ENCODE measurements around the gene KCND2.

Gene KCND2

GRCh38 chr7:120311028-120311788 is 38.2 kb downstream of the KCND2 start:
- no peak for DNase-seq

GRCh38 chr7:120320218-120320961 is 47.4 kb downstream of the KCND2 start:
- no peak for DNase-seq

- DNase-seq: no peak
These were observed 54.1 kb downstream of the KCND2 start for GRCh38 chr7:120327054-120327453.

DNA sequence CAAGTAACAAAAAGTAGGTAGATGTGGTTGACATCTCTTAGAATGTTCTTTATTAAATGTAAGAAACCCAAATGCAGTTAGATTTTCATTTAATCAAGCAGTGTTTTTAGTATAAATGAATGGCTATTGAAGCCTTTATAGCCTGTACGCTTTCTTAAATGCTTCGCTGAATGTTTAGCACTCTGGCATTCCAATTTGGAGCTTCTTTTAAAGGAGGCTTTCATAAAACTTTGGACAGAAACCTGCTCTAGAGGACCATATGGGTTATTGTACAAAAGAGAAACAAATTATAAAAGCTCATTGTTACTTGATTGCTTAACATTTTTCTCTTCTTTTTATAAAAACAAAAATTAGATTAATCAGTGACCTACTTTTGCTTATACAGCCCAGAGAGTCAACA is 59.5 kb downstream of the KCND2 start:
- no peak for DNase-seq

- DNase-seq: no peak
These were observed 61.5 kb downstream of the KCND2 start for GRCh38 chr7:120334475-120334874.

GRCh38 chr7:120337308-120337907 is 64.4 kb downstream of the KCND2 start:
- no peak for DNase-seq

- DNase-seq: no peak
These were observed 71.3 kb downstream of the KCND2 start for GRCh38 chr7:120344276-120344675.

DNA sequence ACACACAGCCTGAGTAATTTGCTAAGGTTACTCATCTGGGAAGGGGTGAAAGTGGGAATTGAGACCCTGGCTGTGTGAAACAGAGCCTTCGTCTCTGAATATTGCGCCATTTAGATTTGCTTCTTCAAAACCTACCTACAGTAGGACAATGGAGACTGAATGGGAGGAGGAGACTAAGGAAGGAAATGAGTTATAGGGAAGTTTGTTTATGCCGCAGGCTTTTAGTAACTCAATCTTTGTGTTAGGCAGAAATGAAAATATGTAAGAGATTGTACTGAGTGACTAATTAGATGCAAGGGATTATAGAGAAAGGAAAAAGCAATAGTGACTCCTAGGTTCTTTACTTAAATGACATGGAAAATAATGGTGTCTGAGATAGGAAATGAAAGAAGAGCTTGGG is 80.2 kb downstream of the KCND2 start:
- DNase-seq: no peak

GRCh38 chr7:120360918-120361317 is 87.9 kb downstream of the KCND2 start:
- no peak for DNase-seq

DNA sequence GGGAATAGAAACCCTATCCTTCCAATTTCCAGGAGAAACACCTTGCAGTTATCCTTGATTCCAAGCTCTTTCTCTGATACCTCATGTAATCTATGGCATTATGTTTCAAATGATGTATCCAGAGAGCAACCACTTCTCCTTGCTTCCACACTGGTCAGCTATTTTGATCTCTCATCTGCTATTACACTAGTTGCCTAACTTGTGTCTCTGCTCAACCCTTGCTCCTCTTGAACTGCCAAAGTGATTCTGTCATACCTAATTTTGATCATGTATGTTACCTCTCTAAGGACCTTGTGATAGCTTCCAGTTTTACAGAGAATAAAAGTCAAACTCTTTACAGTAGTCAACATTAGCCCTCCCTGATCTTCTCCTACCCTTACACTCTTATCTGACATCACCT is 90.4 kb downstream of the KCND2 start:
- no peak for DNase-seq

DNA sequence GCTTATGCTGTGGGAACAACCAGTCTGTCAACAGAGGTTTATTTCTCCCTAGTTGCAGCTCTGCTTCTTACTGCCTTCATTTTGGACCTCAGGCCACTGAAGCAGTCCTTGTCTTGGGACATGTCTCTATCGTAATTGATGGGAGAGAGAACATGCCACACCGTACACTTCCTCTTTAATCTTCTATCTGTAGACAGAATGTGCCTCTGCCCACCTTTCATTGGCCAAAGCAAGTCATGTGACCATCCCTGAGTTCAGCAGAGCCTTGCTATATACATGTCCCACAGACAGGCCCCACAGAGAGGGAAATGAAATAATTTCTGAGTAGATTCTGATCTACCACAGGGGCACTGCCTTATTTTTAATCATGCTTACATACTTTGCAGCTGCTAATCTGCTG is 98.0 kb downstream of the KCND2 start:
- DNase-seq: no peak

DNA sequence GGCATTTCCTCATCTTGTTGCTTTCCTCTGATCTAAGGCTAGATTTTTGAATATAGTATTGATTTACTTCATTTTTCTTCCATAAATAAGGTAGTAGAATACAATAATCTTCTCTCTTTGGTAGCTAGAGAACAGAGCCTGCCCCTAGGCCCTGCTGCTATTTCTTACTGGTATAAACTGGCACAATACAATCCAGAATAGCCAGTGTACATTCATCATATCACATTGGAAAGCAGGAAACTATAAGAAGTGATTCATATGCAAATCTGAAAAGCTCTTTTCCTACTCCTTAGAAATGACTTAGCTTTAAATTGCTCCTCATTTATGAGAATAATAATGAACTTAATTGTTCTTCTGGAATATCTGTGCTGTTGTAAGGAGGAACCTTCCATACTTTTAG is 100.2 kb downstream of the KCND2 start:
- no peak for DNase-seq

- DNase-seq: no peak
These were observed 121.6 kb downstream of the KCND2 start for GRCh38 chr7:120394595-120394994.

DNA sequence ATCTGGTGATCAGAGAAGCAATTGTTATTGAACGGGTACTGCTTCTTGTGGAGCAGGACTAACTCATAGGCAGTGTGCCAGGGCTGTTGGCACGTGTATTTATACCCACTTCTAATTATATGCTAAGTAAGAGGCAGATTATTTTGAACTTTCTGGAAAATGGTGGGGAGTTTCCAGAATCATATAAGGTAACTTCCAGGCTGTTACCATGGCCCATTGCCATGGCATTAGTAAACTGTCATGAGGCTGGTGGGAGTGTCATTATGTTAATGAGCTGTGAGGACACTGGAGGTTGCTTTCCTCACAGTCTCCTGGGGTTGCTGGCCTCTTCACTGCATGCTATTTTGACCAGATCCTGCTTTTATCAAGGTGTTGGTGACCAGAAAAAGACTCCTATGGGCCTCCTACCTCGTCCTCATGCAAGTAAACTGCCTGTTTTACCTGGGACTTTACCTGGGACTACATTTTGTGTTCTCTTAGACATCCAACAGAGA is 122.6 kb downstream of the KCND2 start:
- DNase-seq: no peak

- DNase-seq: no peak
These were observed 125.5 kb downstream of the KCND2 start for GRCh38 chr7:120398284-120399000.

- DNase-seq: no peak
These were observed 128.0 kb downstream of the KCND2 start for GRCh38 chr7:120400806-120401455.

- no peak for DNase-seq
These were observed 129.2 kb downstream of the KCND2 start for GRCh38 chr7:120402079-120402767.

DNA sequence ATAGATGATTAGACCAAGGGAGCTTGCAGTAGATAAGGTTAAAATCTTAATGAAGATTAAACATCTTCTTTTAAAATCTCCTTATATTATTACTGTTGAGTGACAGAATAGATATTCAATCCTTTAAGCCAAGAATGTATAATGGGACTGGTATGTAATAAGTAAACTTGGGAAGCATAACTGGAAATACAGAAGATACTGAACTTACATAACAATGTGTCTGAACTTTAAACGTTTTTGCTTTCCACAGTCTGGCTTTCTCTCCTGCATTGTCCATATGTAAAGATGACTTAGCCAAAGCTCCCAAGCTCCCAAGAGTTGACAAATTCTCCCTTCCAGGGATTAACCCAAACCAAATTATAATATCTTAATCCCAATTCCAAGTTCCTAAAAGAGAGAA is 129.8 kb downstream of the KCND2 start:
- DNase-seq: no peak

GRCh38 chr7:120404042-120404441 is 131.1 kb downstream of the KCND2 start:
- no peak for DNase-seq

DNA sequence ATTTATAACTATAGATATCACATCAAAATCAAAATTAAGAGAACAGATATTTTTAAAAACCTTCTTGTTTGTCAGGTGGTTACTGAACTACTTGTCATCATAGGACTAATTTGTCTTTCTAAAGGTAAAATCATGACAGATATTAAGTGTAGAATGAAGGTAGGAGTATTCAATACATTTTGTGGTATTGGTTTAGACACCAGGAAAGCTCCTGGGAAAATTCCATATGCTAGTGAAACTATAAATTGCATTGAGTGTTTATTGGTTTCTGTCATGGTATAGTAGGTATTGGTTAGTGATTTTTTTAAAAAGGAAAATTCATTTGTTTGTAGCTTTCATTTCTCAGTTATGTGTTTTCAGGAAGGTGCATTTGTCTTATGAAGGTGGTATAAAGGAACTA is 132.7 kb downstream of the KCND2 start:
- DNase-seq: no peak

GRCh38 chr7:120407010-120407409 is 134.0 kb downstream of the KCND2 start:
- DNase-seq: no peak

All from activated effector memory CD4-positive, alpha-beta T cell treated with anti-CD3 and anti-CD28 coated beads, Interleukin-2, amount 50 U/mL, for 16 hours (primary cell).